Tibial nerve (tissue), 4 donors: ENCODE measurements around the gene CEBPG. TPM values are rescaled to one million over a fixed set of nuclear protein-coding genes. Genes with fewer than 3 reads are reported as not detected.

Experiments used
- DNase-seq, 2 donors: peaks; one replicate each; pipeline ENCODE4 v3.0.0-alpha.2; 2019; ENCODE audit warnings: low spot score in 2 of 2
- H3K27ac ChIP-seq, 4 donors: fragments of 200-600 bp; sonication (generic) in 3 of 4; one replicate each; pipeline ENCODE4 v1.5.1; 2017 to 2019; ENCODE audit warnings: mild to moderate bottlenecking in 1 of 4
- H3K27me3 ChIP-seq, 2 donors: fragments of 200-600 bp; sonication (generic) in 1 of 2; one replicate each; pipeline versions ENCODE4 v1.5.1 to v1.6.0; 2017 to 2019
- H3K36me3 ChIP-seq, 3 donors: fragments of 200-600 bp; sonication (generic); one replicate each; pipeline ENCODE4 v1.5.1; 2018 to 2019
- H3K4me1 ChIP-seq, 4 donors: fragments of 200-600 bp; sonication (generic) in 3 of 4; one replicate each; pipeline ENCODE4 v1.5.1; 2017 to 2019
- H3K4me3 ChIP-seq, 4 donors: fragments of 200-600 bp; sonication (generic) in 3 of 4; one replicate each; pipeline ENCODE4 v1.5.1; 2017 to 2019; ENCODE audit warnings: mild to moderate bottlenecking in 1 of 4, moderate library complexity in 1 of 4
- H3K9me3 ChIP-seq, 4 donors: fragments of 200-600 bp; sonication (generic) in 3 of 4; one replicate each; pipeline ENCODE4 v1.5.1; 2017 to 2019
- CTCF ChIP-seq, 5 experiments: fragments of 200-600 bp in 3 of 5; fragments of 450-650 bp in 2 of 5; sonication (generic) in 3 of 5; IDR thresholded peaks; one replicate each; pipeline ENCODE4 v1.5.1; 2016 to 2019; ENCODE audit warnings: antibody characterized with exemption in 5 of 5, mild to moderate bottlenecking in 3 of 5, moderate library complexity in 2 of 5
- EP300 ChIP-seq, 2 donors: sonication (generic); formaldehyde crosslinking; IDR thresholded peaks; one replicate each; pipeline ENCODE4 v1.6.1; 2017; ENCODE audit warnings: antibody characterized with exemption in 2 of 2, mild to moderate bottlenecking in 1 of 2
- POLR2A ChIP-seq, 2 donors: fragments of 450-650 bp; IDR thresholded peaks; one replicate each; pipeline ENCODE4 v1.6.1; 2017; ENCODE audit warnings: antibody characterized with exemption in 2 of 2, mild to moderate bottlenecking in 2 of 2, moderate library complexity in 2 of 2
- WGBS, 2 donors: methylation state at CpG; one replicate each; pipeline ENCODE4 v1.1.5; 2018; 5-methylcytosine and 5-hydroxymethylcytosine counted together
- total RNA-seq, 4 donors: library from RNA; depleted of rRNA; stranded (reverse); fragments of >200 nt; gene quantifications; one replicate each; pipeline ENCODE4 v1.1.0, GENCODE V29; 2016

CEBPG gene
- total RNA-seq, result 10 to 100 TPM; 15.5 to 18.6 (median 16.7) TPM

DNA sequence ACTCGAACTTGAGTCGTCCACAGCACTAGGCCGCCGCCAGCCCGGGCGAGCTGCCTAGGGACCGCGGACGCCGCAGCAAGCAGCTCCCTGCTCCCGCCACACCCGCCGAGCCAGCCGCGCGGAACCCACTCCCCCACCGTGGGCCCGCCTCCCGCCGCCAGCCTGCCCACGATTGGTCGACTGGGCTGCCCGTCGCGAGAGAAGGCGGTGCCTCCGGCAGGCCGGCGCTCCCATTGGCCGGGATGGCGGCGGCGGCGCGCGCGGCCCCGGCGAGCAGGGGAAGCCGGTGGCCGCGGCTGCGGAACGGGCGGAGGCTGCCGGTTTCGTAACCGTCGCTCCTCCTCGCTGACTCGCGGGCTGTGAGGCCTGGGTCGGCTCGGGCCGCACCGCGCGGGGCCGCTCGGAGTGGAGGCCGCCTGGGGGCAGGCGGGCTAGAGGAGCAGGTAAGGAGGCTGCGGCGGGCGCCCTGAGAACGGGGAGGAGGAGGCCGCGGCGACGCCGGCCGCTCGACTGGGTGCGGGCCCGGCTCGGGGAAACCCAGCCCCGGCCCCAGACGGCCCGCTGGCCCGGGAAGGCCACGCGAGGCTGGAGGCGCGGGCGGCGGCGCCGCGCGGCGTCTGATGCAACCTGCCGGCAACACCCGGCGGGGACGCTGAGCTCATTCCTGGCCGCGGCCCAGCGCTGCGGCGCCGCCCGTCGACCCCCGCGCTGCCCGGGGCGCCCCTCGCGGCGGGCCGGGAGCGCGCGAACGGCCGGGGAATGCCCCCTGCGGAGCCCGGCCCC is at the start of gene CEBPG:
Gene CEBPG (plus strand): TSS at position 257 of the 783 bp plus-strand sequence. CDS start 5,531 bp downstream, outside the sequence.
- TF ChIP-seq CTCF (IDR thresholded peaks at IDR 0.05), result peak in 3 of 5 experiments; percentile 36 to 61 (median 36)
- TF ChIP-seq EP300 (IDR thresholded peaks at IDR 0.05), result peak in 1 of 2 donors; percentile 72
- peak; percentile 69 to 90 for TF ChIP-seq POLR2A (IDR thresholded peaks at IDR 0.05)
- 0 to 3% methylated on average over 14 to 54 of the region's 118 CpGs for WGBS, 2 donors
- Histone ChIP-seq H3K27me3 (no peaks in the 10 kb centered on the region), H3K4me3 (peak within 1 kb of the TSS; percentile 59 to 90 (median 84)), H3K36me3 (no peaks in the 10 kb centered on the region), H3K4me1 (peaks cover 0 to 48% (median 28%) of the 10 kb centered on the region in 4 donors), H3K27ac (peak within 1 kb of the TSS; percentile 87 to 97 (median 97)), H3K9me3 (no peaks in the 10 kb centered on the region)
- peak; percentile 89 for DNase-seq

DNA sequence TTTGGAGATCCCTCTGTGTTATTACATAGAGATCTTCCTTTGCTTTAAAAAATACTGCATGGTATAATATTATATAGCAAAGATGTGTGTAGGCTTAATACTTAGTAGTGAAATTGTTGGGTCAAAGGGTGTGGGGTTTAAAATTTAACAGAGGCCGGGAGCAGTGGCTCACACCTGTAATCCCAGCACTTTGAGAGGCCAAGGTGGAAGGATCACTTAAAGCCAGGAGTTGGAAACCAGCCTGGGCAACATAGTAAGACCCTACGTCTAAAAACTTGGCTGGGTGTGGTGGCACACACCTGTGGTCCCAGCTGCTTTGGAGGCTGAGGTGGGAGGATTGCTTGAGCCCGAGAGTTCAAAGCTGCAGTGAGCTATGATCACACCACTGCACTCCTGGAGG is 48.9 kb upstream of the CEBPG start:
- Histone ChIP-seq H3K27ac (no peak overlapping the region), H3K4me1 (no peaks in the 10 kb centered on the region), H3K27me3 (no peaks in the 10 kb centered on the region), H3K4me3 (no peak overlapping the region), H3K36me3 (no peaks in the 10 kb centered on the region), H3K9me3 (peaks cover 0 to 15% (median 0%) of the 10 kb centered on the region in 4 donors)
- WGBS, 2 donors, result 68 to 79% methylated on average over 3 of the region's 3 CpGs
- no peak for TF ChIP-seq EP300 (IDR thresholded peaks at IDR 0.05)
- TF ChIP-seq POLR2A (IDR thresholded peaks at IDR 0.05), result no peak
- no peak for DNase-seq

GRCh38 chr19:33325920-33326319 is 47.6 kb upstream of the CEBPG start:
- Histone ChIP-seq H3K4me1 (no peaks in the 10 kb centered on the region), H3K36me3 (no peaks in the 10 kb centered on the region), H3K9me3 (peaks cover 0 to 15% (median 0%) of the 10 kb centered on the region in 4 donors), H3K27ac (no peak overlapping the region), H3K27me3 (no peaks in the 10 kb centered on the region), H3K4me3 (no peak overlapping the region)
- no peak for TF ChIP-seq POLR2A (IDR thresholded peaks at IDR 0.05)
- TF ChIP-seq EP300 (IDR thresholded peaks at IDR 0.05), result peak in 1 of 2 donors; percentile 51
- DNase-seq, result peak in 1 of 2 donors; percentile 53
- 69 to 71% methylated on average over 5 of the region's 5 CpGs for WGBS, 2 donors

GRCh38 chr19:33329060-33329459 is 44.4 kb upstream of the CEBPG start:
- Histone ChIP-seq H3K9me3 (peaks cover 0 to 12% (median 0%) of the 10 kb centered on the region in 4 donors), H3K27ac (no peak overlapping the region), H3K27me3 (no peaks in the 10 kb centered on the region), H3K36me3 (no peaks in the 10 kb centered on the region), H3K4me1 (no peaks in the 10 kb centered on the region), H3K4me3 (no peak overlapping the region)
- no peak for TF ChIP-seq EP300 (IDR thresholded peaks at IDR 0.05)
- DNase-seq, result no peak
- 67 to 69% methylated on average over 8 of the region's 8 CpGs for WGBS, 2 donors

DNA sequence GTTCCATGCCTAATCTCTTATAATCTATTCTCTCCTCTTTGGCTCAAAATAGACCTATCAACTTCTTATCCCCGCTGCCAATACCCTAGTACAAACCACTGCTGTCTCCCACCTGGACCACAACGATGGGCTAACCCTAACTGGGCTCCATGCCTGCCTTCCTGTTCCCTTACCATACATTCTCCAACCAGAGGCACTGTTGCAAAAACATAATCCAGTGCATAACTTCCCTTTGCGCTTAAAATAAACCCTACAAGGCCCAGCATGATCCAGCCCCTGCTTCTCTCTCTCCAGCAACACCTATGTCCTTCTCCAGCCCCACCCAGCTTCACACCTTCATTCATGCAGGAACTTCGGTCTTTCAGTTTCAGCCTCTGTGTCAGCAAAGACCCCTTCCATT is 43.8 kb upstream of the CEBPG start:
- Histone ChIP-seq H3K4me1 (no peaks in the 10 kb centered on the region), H3K36me3 (no peaks in the 10 kb centered on the region), H3K4me3 (no peak overlapping the region), H3K27me3 (no peaks in the 10 kb centered on the region), H3K9me3 (peaks cover 0 to 10% (median 0%) of the 10 kb centered on the region in 4 donors), H3K27ac (no peak overlapping the region)
- no peak for DNase-seq
- TF ChIP-seq POLR2A (IDR thresholded peaks at IDR 0.05) (no peak), EP300 (IDR thresholded peaks at IDR 0.05) (no peak), CTCF (IDR thresholded peaks at IDR 0.05) (no peak)
- 71 to 80% methylated on average over 4 of the region's 4 CpGs for WGBS, 2 donors

DNA sequence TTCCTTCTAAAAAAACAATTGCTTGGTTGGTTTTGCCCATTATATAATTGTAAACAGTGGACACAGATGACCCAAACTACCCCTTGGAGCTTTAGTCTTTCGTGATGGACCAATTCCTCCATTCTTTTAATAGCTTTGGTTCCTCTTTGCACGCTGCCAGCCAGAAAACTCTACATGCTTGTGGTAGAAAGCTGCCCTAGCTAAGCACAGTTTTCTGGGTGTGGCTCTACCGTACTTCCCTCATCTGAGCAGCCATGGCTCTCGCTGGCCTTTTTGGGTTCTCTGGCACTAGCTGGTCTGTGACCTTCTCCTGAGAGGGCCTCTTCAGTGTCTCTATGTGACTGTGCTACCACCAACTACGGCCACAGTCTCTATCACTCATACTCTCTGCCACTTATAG is 41.3 kb upstream of the CEBPG start:
- Histone ChIP-seq H3K4me3 (no peak overlapping the region), H3K27ac (no peak overlapping the region), H3K9me3 (no peaks in the 10 kb centered on the region), H3K4me1 (no peaks in the 10 kb centered on the region), H3K27me3 (no peaks in the 10 kb centered on the region), H3K36me3 (no peaks in the 10 kb centered on the region)
- WGBS, 2 donors, result 77 to 84% methylated on average over 5 of the region's 5 CpGs
- DNase-seq, result peak in 1 of 2 donors; percentile 19
- TF ChIP-seq EP300 (IDR thresholded peaks at IDR 0.05) (peak in 1 of 2 donors; percentile 36), CTCF (IDR thresholded peaks at IDR 0.05) (no peak), POLR2A (IDR thresholded peaks at IDR 0.05) (no peak)
